ENCODE data around the gene CASZ1.

DNA sequence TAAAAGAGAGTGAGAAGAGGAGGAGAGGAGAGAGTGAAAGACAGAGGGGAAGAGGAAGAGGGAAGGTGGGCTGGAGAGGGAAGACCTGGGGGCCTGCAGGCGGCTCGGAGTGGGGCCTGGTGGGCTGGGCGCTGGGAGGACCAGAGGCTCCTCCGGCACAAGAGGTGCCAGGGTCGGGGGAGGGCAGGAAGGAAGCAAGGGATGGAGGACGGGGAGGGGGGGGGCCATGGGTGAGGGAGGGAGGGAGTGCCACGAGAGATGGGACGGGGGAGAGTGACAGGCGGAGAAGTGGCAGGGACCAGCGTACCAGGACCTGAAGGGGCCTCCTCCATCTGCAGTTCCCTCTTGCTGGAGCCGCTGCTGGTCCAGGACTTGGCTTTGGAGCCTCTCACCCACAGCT, 87.7 kb downstream of the CASZ1 start:
- TF ChIP-seq, protein P1, sequence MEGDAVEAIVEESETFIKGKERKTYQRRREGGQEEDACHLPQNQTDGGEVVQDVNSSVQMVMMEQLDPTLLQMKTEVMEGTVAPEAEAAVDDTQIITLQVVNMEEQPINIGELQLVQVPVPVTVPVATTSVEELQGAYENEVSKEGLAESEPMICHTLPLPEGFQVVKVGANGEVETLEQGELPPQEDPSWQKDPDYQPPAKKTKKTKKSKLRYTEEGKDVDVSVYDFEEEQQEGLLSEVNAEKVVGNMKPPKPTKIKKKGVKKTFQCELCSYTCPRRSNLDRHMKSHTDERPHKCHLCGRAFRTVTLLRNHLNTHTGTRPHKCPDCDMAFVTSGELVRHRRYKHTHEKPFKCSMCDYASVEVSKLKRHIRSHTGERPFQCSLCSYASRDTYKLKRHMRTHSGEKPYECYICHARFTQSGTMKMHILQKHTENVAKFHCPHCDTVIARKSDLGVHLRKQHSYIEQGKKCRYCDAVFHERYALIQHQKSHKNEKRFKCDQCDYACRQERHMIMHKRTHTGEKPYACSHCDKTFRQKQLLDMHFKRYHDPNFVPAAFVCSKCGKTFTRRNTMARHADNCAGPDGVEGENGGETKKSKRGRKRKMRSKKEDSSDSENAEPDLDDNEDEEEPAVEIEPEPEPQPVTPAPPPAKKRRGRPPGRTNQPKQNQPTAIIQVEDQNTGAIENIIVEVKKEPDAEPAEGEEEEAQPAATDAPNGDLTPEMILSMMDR (conservative IDR thresholded peaks at IDR 0.05 in 1 of 2, IDR thresholded peaks at IDR 0.05 in 1 of 2; ENCODE audit: low read depth in 1 of 2, low read length in 2 of 2) = no peak
- no peak for TF ChIP-seq EZH2 (IDR thresholded peaks at IDR 0.05; ENCODE audit: low read length, missing control alignments)
